ENCODE results near the gene LGALS9.

DNA sequence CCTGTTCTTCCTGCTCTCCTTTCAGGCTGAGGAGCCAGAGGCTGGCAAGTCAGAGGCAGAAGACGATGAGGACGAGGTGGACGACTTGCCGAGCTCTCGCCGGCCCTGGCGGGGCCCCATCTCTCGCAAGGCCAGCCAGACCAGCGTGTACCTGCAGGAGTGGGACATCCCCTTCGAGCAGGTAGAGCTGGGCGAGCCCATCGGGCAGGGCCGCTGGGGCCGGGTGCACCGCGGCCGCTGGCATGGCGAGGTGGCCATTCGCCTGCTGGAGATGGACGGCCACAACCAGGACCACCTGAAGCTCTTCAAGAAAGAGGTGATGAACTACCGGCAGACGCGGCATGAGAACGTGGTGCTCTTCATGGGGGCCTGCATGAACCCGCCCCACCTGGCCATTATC, 25.6 kb upstream of the LGALS9 start:
- no peak for TF ChIP-seq EZH2 (IDR thresholded peaks at IDR 0.05; ENCODE audit: low read length, missing control alignments)
- TF ChIP-seq, protein P1, sequence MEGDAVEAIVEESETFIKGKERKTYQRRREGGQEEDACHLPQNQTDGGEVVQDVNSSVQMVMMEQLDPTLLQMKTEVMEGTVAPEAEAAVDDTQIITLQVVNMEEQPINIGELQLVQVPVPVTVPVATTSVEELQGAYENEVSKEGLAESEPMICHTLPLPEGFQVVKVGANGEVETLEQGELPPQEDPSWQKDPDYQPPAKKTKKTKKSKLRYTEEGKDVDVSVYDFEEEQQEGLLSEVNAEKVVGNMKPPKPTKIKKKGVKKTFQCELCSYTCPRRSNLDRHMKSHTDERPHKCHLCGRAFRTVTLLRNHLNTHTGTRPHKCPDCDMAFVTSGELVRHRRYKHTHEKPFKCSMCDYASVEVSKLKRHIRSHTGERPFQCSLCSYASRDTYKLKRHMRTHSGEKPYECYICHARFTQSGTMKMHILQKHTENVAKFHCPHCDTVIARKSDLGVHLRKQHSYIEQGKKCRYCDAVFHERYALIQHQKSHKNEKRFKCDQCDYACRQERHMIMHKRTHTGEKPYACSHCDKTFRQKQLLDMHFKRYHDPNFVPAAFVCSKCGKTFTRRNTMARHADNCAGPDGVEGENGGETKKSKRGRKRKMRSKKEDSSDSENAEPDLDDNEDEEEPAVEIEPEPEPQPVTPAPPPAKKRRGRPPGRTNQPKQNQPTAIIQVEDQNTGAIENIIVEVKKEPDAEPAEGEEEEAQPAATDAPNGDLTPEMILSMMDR (conservative IDR thresholded peaks at IDR 0.05 in 1 of 2, IDR thresholded peaks at IDR 0.05 in 1 of 2; ENCODE audit: low read depth in 1 of 2, low read length in 2 of 2): no peak
